Measurements from ENCODE around the gene PIK3R6.

The PIK3R6 gene

GRCh38 chr17:8794636-8795035, 72.8 kb downstream of the PIK3R6 start:
- peak; percentile 6 to 46 for DNase-seq

- peak; percentile 33 to 60 for DNase-seq
Observed at GRCh38 chr17:8793649-8794048, 73.8 kb downstream of the PIK3R6 start.

GRCh38 chr17:8792646-8793045, 74.8 kb downstream of the PIK3R6 start:
- no peak for DNase-seq

- DNase-seq: peak; percentile 35 to 60
Observed at GRCh38 chr17:8791910-8792270, 75.6 kb downstream of the PIK3R6 start.

- no peak for DNase-seq
Observed at GRCh38 chr17:8791248-8791909, 76.1 kb downstream of the PIK3R6 start.

- no peak for DNase-seq
Observed at GRCh38 chr17:8789743-8790142, 77.7 kb downstream of the PIK3R6 start.

- DNase-seq: no peak
Observed at GRCh38 chr17:8788998-8789397, 78.5 kb downstream of the PIK3R6 start.

GRCh38 chr17:8785547-8786413, 81.7 kb downstream of the PIK3R6 start:
- DNase-seq: peak; percentile 72 to 74

GRCh38 chr17:8782176-8782575, 85.3 kb downstream of the PIK3R6 start:
- no peak for DNase-seq

GRCh38 chr17:8781776-8782175, 85.7 kb downstream of the PIK3R6 start:
- peak; percentile 28 to 52 for DNase-seq

- DNase-seq: peak in 1 of 2 donors; percentile 7
Observed at GRCh38 chr17:8776881-8777280, 90.6 kb downstream of the PIK3R6 start.

GRCh38 chr17:8776248-8776647, 91.2 kb downstream of the PIK3R6 start:
- no peak for DNase-seq

GRCh38 chr17:8766731-8767130, 100.7 kb downstream of the PIK3R6 start:
- DNase-seq: peak; percentile 8 to 45

GRCh38 chr17:8762012-8762411, 105.5 kb downstream of the PIK3R6 start:
- no peak for DNase-seq

GRCh38 chr17:8758137-8758596, 109.3 kb downstream of the PIK3R6 start, which contains the start of gene SPDYE4:
Gene SPDYE4 (minus strand): TSS chr17:8758546. CDS start chr17:8758382, 164 bp downstream.
- no peak for DNase-seq

- no peak for DNase-seq
Observed at GRCh38 chr17:8757189-8757588, 110.3 kb downstream of the PIK3R6 start.

- no peak for DNase-seq
Observed at GRCh38 chr17:8755590-8756255, 111.8 kb downstream of the PIK3R6 start.

- DNase-seq: no peak
Observed at GRCh38 chr17:8754890-8755289, 112.6 kb downstream of the PIK3R6 start.

- peak; percentile 27 to 28 for DNase-seq
Observed at GRCh38 chr17:8753976-8754440, 113.5 kb downstream of the PIK3R6 start.

GRCh38 chr17:8753136-8753975, 114.1 kb downstream of the PIK3R6 start:
- DNase-seq: no peak

Data from inflammatory macrophage (primary cell).